GM12874 (cell line): ENCODE results near the gene MTMR6.

ENCODE experiments used
- TF ChIP-seq, protein P1 (sequence below): IDR thresholded peaks from 2 replicates; pipeline ENCODE4 v1.5.1; 2011; ENCODE audit warnings: low read depth, mild to moderate bottlenecking, control low read depth, low read length, moderate library complexity; ENCODE audit not compliant: insufficient read depth

MTMR6 gene

DNA sequence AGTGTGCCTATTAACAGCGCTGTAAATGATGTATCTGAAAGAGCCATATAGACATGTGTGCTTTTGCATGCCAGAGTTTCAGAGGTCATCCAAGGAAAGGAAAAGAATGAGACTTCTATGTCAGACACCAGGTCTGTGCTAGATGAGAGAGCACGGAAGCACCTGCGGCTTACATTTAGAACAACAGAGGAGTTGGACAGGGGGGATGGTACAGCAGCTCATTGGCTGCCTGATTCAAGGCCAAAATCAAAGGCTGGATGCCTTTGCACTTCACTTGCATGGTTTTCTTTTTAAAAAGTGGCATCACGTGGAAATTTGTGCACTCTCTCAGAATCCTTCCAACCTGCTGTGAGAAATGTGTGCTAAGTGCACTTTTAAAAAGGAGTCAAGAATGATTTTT is 82.4 kb downstream of the MTMR6 start:
- TF ChIP-seq, protein P1, sequence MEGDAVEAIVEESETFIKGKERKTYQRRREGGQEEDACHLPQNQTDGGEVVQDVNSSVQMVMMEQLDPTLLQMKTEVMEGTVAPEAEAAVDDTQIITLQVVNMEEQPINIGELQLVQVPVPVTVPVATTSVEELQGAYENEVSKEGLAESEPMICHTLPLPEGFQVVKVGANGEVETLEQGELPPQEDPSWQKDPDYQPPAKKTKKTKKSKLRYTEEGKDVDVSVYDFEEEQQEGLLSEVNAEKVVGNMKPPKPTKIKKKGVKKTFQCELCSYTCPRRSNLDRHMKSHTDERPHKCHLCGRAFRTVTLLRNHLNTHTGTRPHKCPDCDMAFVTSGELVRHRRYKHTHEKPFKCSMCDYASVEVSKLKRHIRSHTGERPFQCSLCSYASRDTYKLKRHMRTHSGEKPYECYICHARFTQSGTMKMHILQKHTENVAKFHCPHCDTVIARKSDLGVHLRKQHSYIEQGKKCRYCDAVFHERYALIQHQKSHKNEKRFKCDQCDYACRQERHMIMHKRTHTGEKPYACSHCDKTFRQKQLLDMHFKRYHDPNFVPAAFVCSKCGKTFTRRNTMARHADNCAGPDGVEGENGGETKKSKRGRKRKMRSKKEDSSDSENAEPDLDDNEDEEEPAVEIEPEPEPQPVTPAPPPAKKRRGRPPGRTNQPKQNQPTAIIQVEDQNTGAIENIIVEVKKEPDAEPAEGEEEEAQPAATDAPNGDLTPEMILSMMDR = no peak

DNA sequence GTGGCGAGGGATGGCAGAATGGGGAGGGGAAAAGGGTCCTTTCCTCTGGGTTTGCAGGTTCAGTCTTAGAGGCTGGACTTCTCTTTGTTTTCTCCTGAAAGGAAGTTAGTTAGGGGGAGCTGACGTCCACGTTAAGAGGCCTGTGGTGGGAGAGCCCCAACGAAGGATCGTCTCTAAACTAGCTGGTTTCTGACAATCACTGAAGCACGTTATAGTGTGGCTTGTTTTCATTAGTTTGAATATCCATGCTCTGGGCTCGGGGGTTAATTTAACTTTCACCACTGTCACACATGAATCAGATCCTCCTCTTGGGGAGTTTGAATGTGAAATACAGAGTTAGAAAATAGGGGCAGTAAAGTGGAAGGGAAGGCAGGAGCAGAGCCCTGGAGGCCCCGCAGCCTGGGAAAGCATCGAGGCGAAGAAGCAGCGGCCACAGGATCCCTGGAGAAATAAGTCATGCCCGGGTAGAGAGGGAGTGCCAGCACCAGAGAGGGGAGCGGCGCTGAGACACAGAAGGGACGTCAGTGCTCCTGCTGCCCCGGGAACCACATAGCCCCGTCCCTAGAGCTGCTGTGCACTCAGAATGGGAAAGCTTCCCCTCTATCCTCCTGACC is 84.1 kb downstream of the MTMR6 start:
- TF ChIP-seq, protein P1 = no peak

DNA sequence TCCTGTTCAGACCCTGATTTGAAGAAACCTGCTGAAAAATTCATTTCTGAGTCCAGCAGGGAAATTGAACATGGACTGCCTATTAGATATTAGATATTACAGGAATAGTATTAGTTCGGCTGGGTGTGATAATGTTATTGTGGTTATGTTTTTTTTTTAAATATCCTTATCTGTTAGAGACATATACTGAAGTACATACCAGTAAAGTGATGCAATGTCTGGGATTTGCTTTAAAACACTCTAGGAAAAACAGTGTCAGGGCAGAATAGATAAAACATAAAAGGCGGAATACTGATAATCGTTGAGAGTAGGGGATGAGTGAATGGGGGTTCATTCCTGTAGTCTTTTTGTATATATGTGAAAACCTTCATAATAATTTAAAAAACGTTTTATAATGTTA is 86.5 kb downstream of the MTMR6 start:
- TF ChIP-seq, protein P1 = no peak

DNA sequence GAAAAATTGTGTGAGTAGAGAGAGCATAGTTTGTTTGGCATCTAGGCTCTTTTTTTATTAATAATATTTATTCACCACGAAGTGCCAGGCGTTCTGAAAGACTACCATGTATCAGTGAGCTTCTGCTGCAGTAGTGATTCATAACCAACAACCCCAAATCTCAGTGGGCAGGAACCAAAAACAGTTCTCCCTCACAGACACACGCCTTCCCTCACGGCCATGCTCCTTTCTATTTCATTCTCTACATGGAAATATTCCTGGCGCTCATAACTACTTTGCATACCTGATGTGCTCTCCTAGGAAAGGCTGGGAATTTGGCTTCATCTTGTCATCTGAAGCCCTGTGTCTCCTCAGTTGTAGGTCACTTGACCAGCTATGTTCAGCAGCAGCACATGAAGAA is 88.6 kb downstream of the MTMR6 start:
- TF ChIP-seq, protein P1 = no peak

DNA sequence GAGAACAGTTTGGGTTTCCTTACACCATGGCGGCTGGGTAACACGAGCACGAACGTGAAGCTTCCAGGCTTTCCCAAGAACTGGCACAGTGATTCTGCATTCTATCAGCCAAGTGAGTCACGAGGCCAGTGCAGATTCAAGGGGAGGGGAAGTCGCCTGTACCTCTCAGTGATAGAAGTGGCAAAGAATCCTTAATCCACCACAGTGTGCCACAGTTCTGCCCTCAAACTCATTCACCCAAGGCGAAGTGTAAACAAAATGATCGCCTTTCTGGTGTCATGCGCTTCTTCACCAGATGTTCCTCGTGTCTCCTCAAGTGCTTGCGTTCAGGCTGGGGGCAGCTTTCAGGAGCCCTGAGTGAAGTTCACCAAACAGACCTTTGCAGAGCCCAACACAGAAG is 90.3 kb downstream of the MTMR6 start:
- TF ChIP-seq, protein P1 = no peak
